Endothelial cell (in vitro differentiated cells): Measurements from ENCODE around the gene HSPA1L. TPM values are rescaled to one million over a fixed set of nuclear protein-coding genes. Genes with fewer than 3 reads are reported as not detected.

Source experiments
- DNase-seq: peaks from one replicate; pipeline ENCODE4 v3.0.0; 2021; ENCODE audit warnings: low spot score
- H3K27ac Mint-ChIP-seq: one replicate; pipeline ENCODE4 v1.8.0; 2021; ENCODE audit warnings: mixed read lengths, inconsistent platforms; ENCODE audit not compliant: unreplicated experiment
- H3K27me3 Mint-ChIP-seq: one replicate; pipeline ENCODE4 v1.8.0; 2021; ENCODE audit warnings: mild to moderate bottlenecking, moderate library complexity, mixed read lengths, inconsistent platforms; ENCODE audit not compliant: unreplicated experiment
- H3K36me3 Mint-ChIP-seq: one replicate; pipeline ENCODE4 v1.8.0; 2021; ENCODE audit warnings: mild to moderate bottlenecking, low read depth, mixed read lengths, inconsistent platforms; ENCODE audit not compliant: unreplicated experiment
- H3K4me1 Mint-ChIP-seq: one replicate; pipeline ENCODE4 v1.8.0; 2021; ENCODE audit warnings: mild to moderate bottlenecking, mixed read lengths, inconsistent platforms; ENCODE audit not compliant: unreplicated experiment
- H3K4me3 Mint-ChIP-seq: one replicate; pipeline ENCODE4 v1.8.0; 2021; ENCODE audit warnings: mild to moderate bottlenecking, mixed read lengths, inconsistent platforms; ENCODE audit not compliant: unreplicated experiment
- H3K9me3 Mint-ChIP-seq: one replicate; pipeline ENCODE4 v1.8.0; 2021; ENCODE audit warnings: mixed read lengths, inconsistent platforms; ENCODE audit not compliant: unreplicated experiment
- total RNA-seq: library from RNA; stranded (reverse); fragmentation: NEBNext Ultra II Directional; extraction: Animal tissue kit (Norgen Biotek cat#: 25700); gene quantifications from one replicate; pipeline ENCODE4 v1.2.1, GENCODE V29; 2021; ENCODE audit not compliant: unreplicated experiment
- TF ChIP-seq, protein P1 (sequence below): fragments of 200-600 bp; sonication (generic); IDR thresholded peaks from one replicate; pipeline ENCODE4 v1.5.0; 2021; ENCODE audit warnings: antibody characterized with exemption; ENCODE audit not compliant: unreplicated experiment

HSPA1L gene
- total RNA-seq, 1 donor from 2014 or later: 0.82 TPM

DNA sequence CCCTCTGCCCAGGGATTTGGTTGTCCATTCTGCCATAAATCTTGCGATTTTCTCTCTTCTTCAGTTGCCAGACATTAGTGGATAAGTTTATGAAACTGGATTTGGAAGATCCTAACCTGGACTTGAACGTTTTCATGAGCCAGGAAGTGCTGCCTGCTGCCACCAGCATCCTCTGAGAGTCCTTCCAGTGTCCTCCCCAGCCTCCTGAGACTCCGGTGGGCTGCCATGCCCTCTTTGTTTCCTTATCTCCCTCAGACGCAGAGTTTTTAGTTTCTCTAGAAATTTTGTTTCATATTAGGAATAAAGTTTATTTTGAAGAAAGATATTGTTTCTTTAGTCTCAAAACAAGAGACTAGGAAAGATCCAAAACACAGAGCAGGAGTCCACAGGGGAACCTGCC, 52.7 kb downstream of the HSPA1L start, which contains the start of gene SAPCD1:
Gene SAPCD1, plus strand, starts transcription at position 301 of the 400 bp plus-strand sequence. CDS start 399 bp downstream, outside the sequence.
- Mint-ChIP-seq H3K27ac (peak within 1 kb of the TSS; percentile 91), H3K4me1 (peaks cover 18% of the 10 kb centered on the region), H3K4me3 (peak within 1 kb of the TSS; percentile 78), H3K36me3 (peaks cover 24% of the 10 kb centered on the region), H3K9me3 (no peaks in the 10 kb centered on the region), H3K27me3 (peaks cover 7% of the 10 kb centered on the region)
- DNase-seq: no peak
- TF ChIP-seq, protein P1, sequence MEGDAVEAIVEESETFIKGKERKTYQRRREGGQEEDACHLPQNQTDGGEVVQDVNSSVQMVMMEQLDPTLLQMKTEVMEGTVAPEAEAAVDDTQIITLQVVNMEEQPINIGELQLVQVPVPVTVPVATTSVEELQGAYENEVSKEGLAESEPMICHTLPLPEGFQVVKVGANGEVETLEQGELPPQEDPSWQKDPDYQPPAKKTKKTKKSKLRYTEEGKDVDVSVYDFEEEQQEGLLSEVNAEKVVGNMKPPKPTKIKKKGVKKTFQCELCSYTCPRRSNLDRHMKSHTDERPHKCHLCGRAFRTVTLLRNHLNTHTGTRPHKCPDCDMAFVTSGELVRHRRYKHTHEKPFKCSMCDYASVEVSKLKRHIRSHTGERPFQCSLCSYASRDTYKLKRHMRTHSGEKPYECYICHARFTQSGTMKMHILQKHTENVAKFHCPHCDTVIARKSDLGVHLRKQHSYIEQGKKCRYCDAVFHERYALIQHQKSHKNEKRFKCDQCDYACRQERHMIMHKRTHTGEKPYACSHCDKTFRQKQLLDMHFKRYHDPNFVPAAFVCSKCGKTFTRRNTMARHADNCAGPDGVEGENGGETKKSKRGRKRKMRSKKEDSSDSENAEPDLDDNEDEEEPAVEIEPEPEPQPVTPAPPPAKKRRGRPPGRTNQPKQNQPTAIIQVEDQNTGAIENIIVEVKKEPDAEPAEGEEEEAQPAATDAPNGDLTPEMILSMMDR: no peak

DNA sequence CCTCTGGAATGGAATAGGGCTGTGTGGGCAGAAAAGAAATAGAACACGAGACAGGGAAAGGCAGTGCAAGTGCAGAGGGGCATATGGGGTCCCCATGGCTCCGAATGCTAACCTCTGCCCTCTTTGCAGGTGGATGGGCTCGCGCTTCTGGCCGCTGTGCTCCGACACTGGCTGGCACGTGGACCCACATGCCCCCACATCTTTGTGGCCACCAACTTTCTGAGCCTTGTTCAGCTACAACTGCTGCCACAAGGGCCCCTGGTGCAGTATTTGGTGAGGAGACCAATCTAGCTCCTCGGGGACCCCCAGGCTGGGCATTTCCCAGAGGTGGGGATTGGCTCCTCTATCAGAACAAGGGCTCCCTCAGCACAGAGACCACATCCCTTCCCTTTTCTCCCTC, 53.7 kb downstream of the HSPA1L start:
- TF ChIP-seq, protein P1: no peak
- H3K4me3 Mint-ChIP-seq: no peak overlapping the region
- peaks cover 24% of the 10 kb centered on the region for H3K36me3 Mint-ChIP-seq
- no peaks in the 10 kb centered on the region for H3K9me3 Mint-ChIP-seq
- peaks cover 7% of the 10 kb centered on the region for H3K27me3 Mint-ChIP-seq
- H3K27ac Mint-ChIP-seq: no peak overlapping the region
- peaks cover 13% of the 10 kb centered on the region for H3K4me1 Mint-ChIP-seq
- no peak for DNase-seq

DNA sequence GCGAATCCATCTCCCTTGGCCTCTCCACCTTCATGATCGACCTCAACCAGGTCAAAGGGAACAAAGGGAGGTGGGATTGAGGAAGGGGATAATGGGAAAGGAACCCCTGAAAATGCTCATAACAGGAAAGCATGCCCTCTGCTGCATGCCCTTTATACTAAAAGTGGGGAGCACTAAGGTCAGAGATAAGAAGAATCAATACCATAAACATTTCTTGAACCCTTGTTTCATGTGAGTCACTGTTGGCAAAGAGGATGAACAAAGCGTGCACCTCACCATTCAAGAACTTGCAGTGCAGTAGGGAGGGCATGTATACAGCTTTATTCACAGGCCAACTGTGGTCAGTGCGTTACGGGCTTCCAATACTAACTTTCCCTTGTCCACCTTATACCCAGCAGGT, 54.3 kb downstream of the HSPA1L start:
- no peak for DNase-seq
- peak overlapping the region; percentile 67 for H3K4me3 Mint-ChIP-seq
- peaks cover 24% of the 10 kb centered on the region for H3K36me3 Mint-ChIP-seq
- TF ChIP-seq, protein P1: no peak
- H3K27me3 Mint-ChIP-seq: peaks cover 7% of the 10 kb centered on the region
- no peak overlapping the region for H3K27ac Mint-ChIP-seq
- peaks cover 13% of the 10 kb centered on the region for H3K4me1 Mint-ChIP-seq
- H3K9me3 Mint-ChIP-seq: no peaks in the 10 kb centered on the region

Other genes with a start within 250 kb of the HSPA1L start
- not detected for gene LTA, start 243.0 kb downstream of the HSPA1L start, total RNA-seq
- not detected for gene TNF, start 239.7 kb downstream of the HSPA1L start, total RNA-seq
- gene LTB, start 232.9 kb downstream of the HSPA1L start, total RNA-seq: not detected
- gene LST1, start 229.0 kb downstream of the HSPA1L start, total RNA-seq: 1.7 TPM
- gene NCR3, start 222.3 kb downstream of the HSPA1L start, total RNA-seq: not detected
- gene AIF1, start 200.0 kb downstream of the HSPA1L start, total RNA-seq: 22.8 TPM
- 149 TPM for gene PRRC2A, start 194.6 kb downstream of the HSPA1L start, total RNA-seq
- gene BAG6, start 162.6 kb downstream of the HSPA1L start, total RNA-seq: 312 TPM
- gene APOM, start 159.4 kb downstream of the HSPA1L start, total RNA-seq: 0.92 TPM
- 13.1 TPM for gene C6orf47, start 154.5 kb downstream of the HSPA1L start, total RNA-seq
- gene GPANK1, start 150.3 kb downstream of the HSPA1L start, total RNA-seq: 8.9 TPM
- gene CSNK2B, start 149.2 kb downstream of the HSPA1L start, total RNA-seq: 164 TPM
- 16.3 TPM for gene LY6G5B, start 145.3 kb downstream of the HSPA1L start, total RNA-seq
- 22.0 TPM for gene LY6G5C, start 134.2 kb downstream of the HSPA1L start, total RNA-seq
- 54.7 TPM for gene ABHD16A, start 112.0 kb downstream of the HSPA1L start, total RNA-seq
- not detected for gene LY6G6F, start 108.4 kb downstream of the HSPA1L start, total RNA-seq
- not detected for gene LY6G6D, start 99.9 kb downstream of the HSPA1L start, total RNA-seq
- gene LY6G6C, start 93.5 kb downstream of the HSPA1L start, total RNA-seq: 0.28 TPM
- gene MPIG6B, start 91.9 kb downstream of the HSPA1L start, total RNA-seq: not detected
- 145 TPM for gene DDAH2, start 86.0 kb downstream of the HSPA1L start, total RNA-seq
- gene CLIC1, start 78.8 kb downstream of the HSPA1L start, total RNA-seq: 420 TPM
- gene MSH5, start 75.3 kb downstream of the HSPA1L start, total RNA-seq: 16.1 TPM
- gene SAPCD1, start 52.6 kb downstream of the HSPA1L start, total RNA-seq: 2.4 TPM
- gene VWA7, start 38.0 kb downstream of the HSPA1L start, total RNA-seq: 0.74 TPM
- 53.0 TPM for gene VARS1, start 19.5 kb downstream of the HSPA1L start, total RNA-seq
- 57.1 TPM for gene LSM2, start 8.3 kb downstream of the HSPA1L start, total RNA-seq
- gene HSPA1A, start 260 bp upstream of the HSPA1L start, total RNA-seq: 27.2 TPM
- 19.8 TPM for gene HSPA1B, start 12.5 kb upstream of the HSPA1L start, total RNA-seq
- gene NEU1, start 47.5 kb upstream of the HSPA1L start, total RNA-seq: 31.9 TPM
- gene SLC44A4, start 63.7 kb upstream of the HSPA1L start, total RNA-seq: 1.6 TPM
- gene EHMT2, start 82.4 kb upstream of the HSPA1L start, total RNA-seq: 53.4 TPM
- gene ZBTB12, start 86.8 kb upstream of the HSPA1L start, total RNA-seq: 9.0 TPM
- 0.82 TPM for gene C2, start 112.4 kb upstream of the HSPA1L start, total RNA-seq
- gene CFB, start 130.8 kb upstream of the HSPA1L start, total RNA-seq: not detected
- gene NELFE, start 143.7 kb upstream of the HSPA1L start, total RNA-seq: 47.8 TPM
- gene SKIC2, start 143.9 kb upstream of the HSPA1L start, total RNA-seq: 63.4 TPM
- 12.6 TPM for gene DXO, start 156.9 kb upstream of the HSPA1L start, total RNA-seq
- gene C4A, start 166.8 kb upstream of the HSPA1L start, total RNA-seq: 6.1 TPM
- gene C4B, start 199.5 kb upstream of the HSPA1L start, total RNA-seq: 4.6 TPM
- gene CYP21A2, start 223.1 kb upstream of the HSPA1L start, total RNA-seq: 0.44 TPM